Fibroblast of the aortic adventitia (primary cell): ENCODE results near the gene GRAMD1C. TPM values are rescaled to one million over a fixed set of nuclear protein-coding genes. Genes with fewer than 3 reads are reported as not detected.

Source experiments
- DNase-seq: peaks from one replicate; pipeline ENCODE4 v3.0.0-alpha.2; 2010; ENCODE audit warnings: low read depth
- H3K4me3 ChIP-seq: 2 replicates; pipeline ENCODE4 v1.5.1; 2011; ENCODE audit warnings: low read depth, mild to moderate bottlenecking, control low read depth, low read length, moderate library complexity
- total RNA-seq: library from RNA; depleted of rRNA; stranded (reverse); fragments of >200 nt; gene quantifications from 2 replicates; pipeline ENCODE4 v1.2.3, GENCODE V29; 2012; ENCODE audit warnings: low replicate concordance
- TF ChIP-seq, protein P1 (sequence below): IDR thresholded peaks from 2 replicates; pipeline ENCODE4 v1.5.1; 2011; ENCODE audit warnings: mild to moderate bottlenecking, low read length, control low read depth, inconsistent platforms; ENCODE audit not compliant: insufficient read depth

Gene GRAMD1C
- total RNA-seq, 1 donor: 12.1 TPM

DNA sequence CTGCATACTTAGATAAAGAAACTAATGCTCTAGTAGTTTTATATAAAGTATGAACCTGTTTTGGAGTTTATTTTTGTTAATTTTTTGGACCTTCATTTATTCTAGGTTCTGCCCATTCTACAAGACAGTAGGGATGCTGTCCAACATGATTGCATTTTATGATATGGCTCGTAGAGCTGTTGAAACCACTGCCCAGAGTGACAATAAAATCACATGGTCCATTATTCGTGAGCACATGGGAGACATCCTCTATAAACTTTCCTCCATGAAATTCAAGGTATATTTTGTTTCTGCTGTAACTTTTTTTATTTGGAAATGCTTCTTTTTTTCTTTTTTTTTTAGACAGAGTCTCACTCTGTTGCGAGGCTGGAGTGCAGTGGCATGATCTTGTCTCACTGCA lies 33.3 kb upstream of the GRAMD1C start:
- DNase-seq: no peak
- no peak overlapping the region for H3K4me3 ChIP-seq
- TF ChIP-seq, protein P1, sequence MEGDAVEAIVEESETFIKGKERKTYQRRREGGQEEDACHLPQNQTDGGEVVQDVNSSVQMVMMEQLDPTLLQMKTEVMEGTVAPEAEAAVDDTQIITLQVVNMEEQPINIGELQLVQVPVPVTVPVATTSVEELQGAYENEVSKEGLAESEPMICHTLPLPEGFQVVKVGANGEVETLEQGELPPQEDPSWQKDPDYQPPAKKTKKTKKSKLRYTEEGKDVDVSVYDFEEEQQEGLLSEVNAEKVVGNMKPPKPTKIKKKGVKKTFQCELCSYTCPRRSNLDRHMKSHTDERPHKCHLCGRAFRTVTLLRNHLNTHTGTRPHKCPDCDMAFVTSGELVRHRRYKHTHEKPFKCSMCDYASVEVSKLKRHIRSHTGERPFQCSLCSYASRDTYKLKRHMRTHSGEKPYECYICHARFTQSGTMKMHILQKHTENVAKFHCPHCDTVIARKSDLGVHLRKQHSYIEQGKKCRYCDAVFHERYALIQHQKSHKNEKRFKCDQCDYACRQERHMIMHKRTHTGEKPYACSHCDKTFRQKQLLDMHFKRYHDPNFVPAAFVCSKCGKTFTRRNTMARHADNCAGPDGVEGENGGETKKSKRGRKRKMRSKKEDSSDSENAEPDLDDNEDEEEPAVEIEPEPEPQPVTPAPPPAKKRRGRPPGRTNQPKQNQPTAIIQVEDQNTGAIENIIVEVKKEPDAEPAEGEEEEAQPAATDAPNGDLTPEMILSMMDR: no peak

DNA sequence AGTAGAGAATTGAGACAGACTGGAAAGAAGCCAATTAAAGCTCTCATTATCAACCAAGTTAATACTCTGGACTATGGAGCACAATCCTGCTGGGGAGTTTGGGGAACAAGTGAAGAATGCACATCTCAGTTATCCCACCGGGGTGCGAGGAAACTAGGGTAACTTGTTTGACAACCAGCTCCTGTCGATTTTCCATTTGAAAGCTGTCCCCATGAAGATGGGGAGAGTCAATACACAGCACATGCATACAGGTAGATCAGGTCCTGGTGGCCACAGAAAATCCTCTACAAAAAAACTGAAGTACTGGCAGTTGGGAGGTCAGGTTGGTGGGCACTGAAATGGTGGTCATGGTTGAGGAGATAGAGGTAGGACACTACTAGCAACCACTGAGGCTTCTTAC lies 25.7 kb upstream of the GRAMD1C start:
- H3K4me3 ChIP-seq: no peak overlapping the region
- DNase-seq: no peak
- TF ChIP-seq, protein P1: no peak

DNA sequence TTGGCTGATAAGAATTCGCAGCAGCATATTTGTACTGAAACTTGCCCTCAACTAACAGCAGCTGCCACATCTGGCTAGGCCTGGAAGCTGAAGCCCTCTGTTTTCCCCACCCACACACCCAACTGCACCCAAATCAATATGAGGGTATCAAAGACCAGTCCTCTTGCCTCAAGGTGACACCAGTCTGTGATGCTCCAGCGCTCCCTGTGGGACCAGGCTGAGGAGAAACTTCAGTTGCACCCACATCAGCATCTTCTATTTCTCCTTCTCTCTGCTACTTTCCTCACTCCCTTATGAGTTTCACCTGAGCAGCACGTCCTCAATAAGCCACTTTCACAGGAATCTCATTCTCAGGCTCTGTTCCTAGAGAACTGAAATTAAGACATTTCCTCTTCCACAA lies 18.7 kb upstream of the GRAMD1C start:
- no peak overlapping the region for H3K4me3 ChIP-seq
- no peak for DNase-seq
- TF ChIP-seq, protein P1: no peak

DNA sequence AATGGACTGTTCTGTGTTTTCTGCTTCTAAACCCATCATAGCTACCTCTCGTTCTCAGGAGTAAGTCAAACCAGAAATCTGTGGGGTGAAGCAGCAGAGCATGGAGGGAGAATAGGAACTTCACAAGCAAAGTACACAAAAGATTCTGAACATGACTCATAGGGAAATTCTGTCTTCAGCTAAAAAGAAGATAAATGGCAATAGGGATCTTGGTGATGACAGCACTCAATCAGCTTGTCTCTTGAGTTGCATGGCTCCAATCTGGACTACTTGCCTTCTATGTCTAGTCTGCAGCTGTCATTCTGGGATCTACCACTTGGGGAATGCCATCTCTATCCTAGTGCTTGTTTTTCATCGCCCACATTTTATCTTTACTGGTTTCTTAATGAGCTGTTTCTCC lies 13.5 kb upstream of the GRAMD1C start:
- DNase-seq: no peak
- TF ChIP-seq, protein P1: peak; percentile 35
- H3K4me3 ChIP-seq: no peak overlapping the region

DNA sequence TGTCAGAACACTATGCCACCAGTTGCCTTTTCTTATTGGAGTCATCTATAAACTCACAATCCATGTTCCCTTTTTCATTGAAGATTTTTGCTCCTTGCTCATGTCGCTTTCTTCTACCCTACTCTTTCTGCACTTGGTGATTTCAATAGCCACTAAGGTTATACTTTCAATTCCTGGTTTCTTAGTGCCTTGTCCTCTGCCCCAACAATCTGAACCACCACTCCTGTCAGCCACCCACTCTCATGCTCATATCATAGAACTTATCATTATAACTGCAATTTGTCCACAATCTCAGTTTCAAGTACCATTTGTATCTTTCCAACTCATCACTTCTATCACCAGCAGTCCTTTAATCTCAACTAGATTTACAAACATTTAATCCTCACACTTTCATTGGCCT lies 10.0 kb upstream of the GRAMD1C start:
- H3K4me3 ChIP-seq: no peak overlapping the region
- TF ChIP-seq, protein P1: no peak
- DNase-seq: no peak

DNA sequence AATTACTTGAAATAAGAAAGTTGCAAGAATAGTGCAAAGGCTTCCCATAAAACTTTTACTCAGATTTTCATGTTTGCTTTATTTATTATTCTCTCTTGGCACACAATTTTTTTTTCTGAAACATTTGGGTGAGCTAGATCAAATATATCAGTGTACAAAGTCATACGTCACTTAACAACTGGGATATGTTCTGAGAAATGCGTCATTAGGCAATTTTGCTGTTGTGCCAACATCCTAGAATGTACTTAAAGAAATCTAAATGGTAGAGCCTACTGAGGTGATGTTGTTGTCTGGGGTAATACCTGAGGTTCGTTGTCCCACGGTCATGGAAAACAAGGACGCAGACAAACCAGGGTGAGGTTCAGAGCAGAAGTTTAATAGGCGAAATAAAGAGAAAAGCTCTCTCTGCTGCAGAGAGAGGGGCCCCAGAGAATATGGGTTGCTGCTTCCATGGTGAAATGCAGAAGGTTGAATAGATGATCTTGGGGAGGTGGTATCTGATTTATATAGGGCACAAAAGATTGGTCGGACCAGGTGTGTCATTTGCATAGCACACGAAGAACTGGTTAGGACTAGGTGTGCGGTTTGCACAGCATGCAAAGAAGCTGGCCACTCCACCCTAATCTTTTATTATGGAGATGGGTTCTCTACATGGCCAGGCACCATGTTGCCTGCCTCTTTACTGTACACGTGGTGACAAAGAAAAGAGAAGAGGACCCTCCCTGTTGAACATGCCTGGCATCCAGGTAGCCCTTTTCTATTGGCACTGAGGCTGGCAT lies 8.8 kb upstream of the GRAMD1C start:
- DNase-seq: peak; percentile 18
- TF ChIP-seq, protein P1: no peak
- no peak overlapping the region for H3K4me3 ChIP-seq

DNA sequence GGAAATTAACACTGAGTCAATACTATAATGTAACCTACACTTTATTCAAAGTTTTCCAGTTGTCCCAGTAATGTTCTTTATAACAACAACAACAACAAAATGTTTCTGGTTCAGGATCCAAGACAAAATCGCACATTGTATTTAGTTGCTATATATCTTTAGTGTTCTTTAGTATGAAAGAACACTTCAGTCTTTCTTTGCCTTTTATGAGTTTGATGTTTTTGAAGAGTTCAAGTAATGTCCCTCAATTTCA lies 7.6 kb upstream of the GRAMD1C start:
- DNase-seq: no peak
- H3K4me3 ChIP-seq: no peak overlapping the region
- TF ChIP-seq, protein P1: no peak
